PC-9 (cell line): ENCODE results near the gene GIGYF1. TPM values are rescaled to one million over a fixed set of nuclear protein-coding genes. Genes with fewer than 3 reads are reported as not detected.

Experiments used
- BruUV-seq: library from RNA; stranded (reverse); fragments of 400-500 nt; replicated peaks from 2 replicates; lab custom pipeline; 2021; lab: Mats Ljungman, UMichigan
- CTCF ChIA-PET: fragments of 300-600 bp; sonication (Branson Sonifier 250); formaldehyde crosslinking; loops from one replicate; lab custom pipeline; 2022; ENCODE audit warnings: antibody characterized with exemption; lab: Charles Lee
- POLR2A ChIA-PET: fragments of 300-600 bp; sonication (Branson Sonifier 250); formaldehyde crosslinking; loops from one replicate; lab custom pipeline; 2022; ENCODE audit warnings: antibody characterized with exemption; ENCODE audit not compliant: unreplicated experiment; lab: Charles Lee
- DNase-seq, 2 experiments: peaks; one replicate each; pipeline versions ENCODE4 v3.0.0 to v3.0.0-alpha.2; 2015 to 2022; ENCODE audit warnings: mixed read lengths in 1 of 2
- H2AFZ ChIP-seq: fragments of 200-600 bp; sonication (generic); 2 replicates; pipeline ENCODE4 v1.8.1; 2017; ENCODE audit warnings: antibody characterized with exemption
- H3F3A ChIP-seq: fragments of 200-600 bp; sonication (generic); 2 replicates; pipeline ENCODE4 v1.8.1; 2017; ENCODE audit warnings: antibody characterized with exemption, mild to moderate bottlenecking, low read depth; ENCODE audit not compliant: insufficient read depth
- H3K27ac ChIP-seq: fragments of 200-600 bp; sonication (generic); 2 replicates; pipeline ENCODE4 v1.6.1; 2016; ENCODE audit warnings: mixed run types
- H3K27me3 ChIP-seq: fragments of 200-600 bp; sonication (generic); 2 replicates; pipeline ENCODE4 v1.6.1; 2016; ENCODE audit warnings: low read depth, mixed run types; ENCODE audit not compliant: insufficient read depth
- H3K36me3 ChIP-seq: fragments of 200-600 bp; sonication (generic); 2 replicates; pipeline ENCODE4 v1.6.1; 2016; ENCODE audit warnings: low read depth, mixed run types
- H3K4me1 ChIP-seq: fragments of 200-600 bp; sonication (generic); replicated peaks from 2 replicates; pipeline ENCODE4 v1.6.1; 2016; ENCODE audit warnings: mixed run types; ENCODE audit not compliant: insufficient read depth
- H3K4me2 ChIP-seq: fragments of 200-600 bp; sonication (generic); 2 replicates; pipeline ENCODE4 v1.6.1; 2017; ENCODE audit warnings: mixed run types
- H3K4me3 ChIP-seq: fragments of 200-600 bp; sonication (generic); 2 replicates; pipeline ENCODE4 v1.6.1; 2016; ENCODE audit warnings: mixed run types
- H3K79me2 ChIP-seq: fragments of 200-600 bp; sonication (generic); 2 replicates; pipeline ENCODE4 v1.6.1; 2017; ENCODE audit warnings: low read depth, mixed run types
- H3K9me2 ChIP-seq: fragments of 200-600 bp; sonication (generic); 2 replicates; pipeline ENCODE4 v1.8.1; 2017; ENCODE audit warnings: mild to moderate bottlenecking; ENCODE audit not compliant: insufficient read depth
- H3K9me3 ChIP-seq: fragments of 200-600 bp; sonication (generic); 2 replicates; pipeline ENCODE4 v1.8.1; 2016; ENCODE audit warnings: low read depth; ENCODE audit not compliant: insufficient read depth
- H4K20me1 ChIP-seq: fragments of 200-600 bp; sonication (generic); 2 replicates; pipeline ENCODE4 v1.8.1; 2017; ENCODE audit not compliant: insufficient read depth
- CTCF ChIP-seq: fragments of 200-600 bp; sonication (generic); conservative IDR thresholded peaks from 2 replicates; pipeline ENCODE4 v1.6.1; 2017; ENCODE audit warnings: mixed run types, antibody characterized with exemption, mild to moderate bottlenecking, moderate library complexity
- EZH2 ChIP-seq: fragments of 200-600 bp; sonication (generic); IDR thresholded peaks from 2 replicates; pipeline ENCODE4 v1.8.0; 2017; ENCODE audit warnings: antibody characterized with exemption, low read depth
- intact Hi-C: fragments of 100-400 bp; cut with micrococcal nuclease; formaldehyde crosslinking; loops from one replicate; pipeline ENCODE4 v1.10.0; 2022; ENCODE audit not compliant: unreplicated experiment
- total RNA-seq: library from RNA; stranded (reverse); gene quantifications from 2 replicates; pipeline ENCODE4 v1.2.3, GENCODE V29; 2021

The GIGYF1 gene
- total RNA-seq, 1 experiment from 2014 or later, result 55.1 TPM

DNA sequence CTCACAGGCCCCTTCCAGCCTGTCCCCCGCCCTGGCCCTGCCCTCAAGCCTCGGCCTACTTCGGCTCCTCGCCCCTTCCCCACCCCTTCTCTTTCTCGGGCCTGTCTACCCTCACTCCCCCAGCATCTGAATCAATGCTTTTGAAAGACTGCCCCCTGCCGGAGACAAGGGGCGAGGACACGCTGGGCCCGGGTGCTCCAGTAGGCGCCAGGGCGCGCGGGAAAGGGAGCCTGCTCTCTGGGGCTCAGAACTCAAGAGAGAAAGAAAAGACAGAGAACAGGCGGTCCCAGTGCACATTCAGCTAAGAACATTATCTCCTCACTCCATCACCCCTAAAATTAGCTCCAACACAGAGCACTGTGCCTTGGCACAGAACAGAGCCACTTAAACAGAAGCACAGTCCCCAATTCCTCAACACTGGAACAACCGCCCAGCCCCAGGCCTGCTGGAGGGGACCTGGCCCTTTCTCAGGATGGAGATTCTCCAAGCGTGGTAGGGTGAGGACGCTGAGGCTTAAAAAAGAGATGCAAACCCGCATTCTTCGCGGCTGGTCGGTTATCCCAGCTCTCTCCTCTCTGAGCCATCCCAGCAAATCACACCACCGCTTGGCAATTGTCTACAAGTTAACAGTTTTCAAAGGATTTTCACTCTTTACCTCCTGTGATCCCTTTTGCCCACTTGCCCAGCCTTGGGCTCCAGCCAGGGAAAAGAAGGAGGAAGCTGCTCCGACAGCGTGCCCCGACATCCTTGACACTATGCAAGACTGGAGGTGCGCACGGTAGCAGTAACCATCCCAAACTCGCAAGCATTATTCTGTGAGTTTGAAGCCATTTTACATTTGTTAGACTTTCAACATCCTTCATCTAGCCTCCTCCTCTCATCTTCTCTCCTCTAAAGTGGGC is 2.1 kb downstream of the GIGYF1 start:
- Histone ChIP-seq H2AFZ (no peak overlapping the region), H4K20me1 (peaks cover 46% of the 10 kb centered on the region), H3F3A (peaks cover 12% of the 10 kb centered on the region; the same call in 1 of the 2 replicates), H3K27me3 (no peaks in the 10 kb centered on the region), H3K36me3 (no peaks in the 10 kb centered on the region), H3K4me1 (peaks cover 13% of the 10 kb centered on the region), H3K4me3 (peak overlapping the region; percentile 97; the same call in 1 of the 2 replicates), H3K4me2 (peak overlapping the region; percentile 95), H3K9me3 (no peaks in the 10 kb centered on the region), H3K9me2 (no peaks in the 10 kb centered on the region), H3K79me2 (peaks cover 54% of the 10 kb centered on the region), H3K27ac (no peak overlapping the region)
- intact Hi-C loops, result loop anchor here (1.0 to 5.0 kb wide), 4 partner anchors 110 to 225 kb away; partner anchors contain the start of gene EPHB4
- peak in 1 of 2 experiments; percentile 72 for DNase-seq
- TF ChIP-seq EZH2 (no peak), CTCF (peak; percentile 95)
- no TSS peak for BruUV-seq
- ChIA-PET CTCF (interaction anchor here (0.5 to 1.0 kb wide), 9 partner anchors 39 to 389 kb away, joined by 3 to 17 read pairs (median 4); partner anchors contain the start of gene MOSPD3), POLR2A (interaction anchor here (0.7 kb wide), 1 partner anchor 108 kb away, joined by 3 read pairs; no protein-coding TSS in a partner anchor)

- POLR2A ChIA-PET, result interaction anchor here (0.6 to 0.7 kb wide), 2 partner anchors 56 to 103 kb away, joined by 4 to 8 read pairs; partner anchors contain the start of gene FBXO24
- Histone ChIP-seq H3K4me1 (peaks cover 13% of the 10 kb centered on the region), H3K27ac (no peak overlapping the region), H3F3A (peaks cover 3% of the 10 kb centered on the region; the same call in 1 of the 2 replicates), H3K9me3 (no peaks in the 10 kb centered on the region), H3K4me3 (no peak overlapping the region), H3K27me3 (no peaks in the 10 kb centered on the region), H2AFZ (no peak overlapping the region), H3K4me2 (no peak overlapping the region), H4K20me1 (peaks cover 46% of the 10 kb centered on the region), H3K36me3 (no peaks in the 10 kb centered on the region), H3K79me2 (peaks cover 54% of the 10 kb centered on the region), H3K9me2 (no peaks in the 10 kb centered on the region)
- CTCF ChIA-PET, result interaction anchor here (0.6 kb wide), 3 partner anchors 106 to 618 kb away, joined by 3 to 6 read pairs (median 3); no protein-coding TSS in a partner anchor
- TF ChIP-seq EZH2, result no peak
- no peak for TF ChIP-seq CTCF
- BruUV-seq, result no TSS peak
- intact Hi-C loops, result loop anchor here (5.0 kb wide), 3 partner anchors 107 to 222 kb away; partner anchors contain the start of gene EPHB4
- no peak for DNase-seq
These were observed 4.6 kb downstream of the GIGYF1 start for GRCh38 chr7:100689230-100690135.
